KBM-7 (cell line): ENCODE data around the gene MTIF3.
"Not testable (repeated sequence)": the region's sequence is repeated elsewhere in the genome, so short reads cannot be mapped to it uniquely, and the experiment has no call there.

Experiments used
- DNase-seq: peaks from one replicate; pipeline ENCODE4 v3.0.0-alpha.2; 2015
- in situ Hi-C: fragments of 300-500 bp; cut with MboI; formaldehyde crosslinking; loops from 2 replicates; pipeline ENCODE4 v1.14.3; 2020; ENCODE audit warnings: low sequenced_read_pairs, low pct_unique_long_range_greater_than_20kb, mixed read lengths

MTIF3 gene

DNA sequence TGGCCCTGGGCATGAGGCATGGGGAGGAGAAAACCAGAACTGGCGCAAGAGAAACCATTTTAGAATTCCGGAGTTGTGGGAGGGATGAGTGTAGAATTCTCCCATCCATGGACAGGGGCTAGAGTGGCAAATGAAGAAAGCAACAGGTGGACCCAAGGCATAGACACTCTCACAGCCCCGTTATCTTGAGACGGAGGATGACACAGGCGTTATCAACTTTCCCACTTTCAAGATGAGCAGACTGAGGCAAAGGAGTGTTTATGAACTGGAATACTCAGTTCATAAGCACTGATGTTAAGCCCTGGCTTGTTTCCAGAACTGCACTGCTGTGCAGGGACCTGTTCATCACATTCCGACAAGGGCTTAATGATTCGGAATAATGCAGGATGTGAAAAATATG lies 27.0 kb downstream of the MTIF3 start:
- DNase-seq: no peak
- in situ Hi-C loops: no loop called here

- DNase-seq: no peak
- in situ Hi-C loops: no loop called here
Measured at GRCh38 chr13:27421101-27421871, 29.1 kb downstream of the MTIF3 start.

- in situ Hi-C loops: no loop called here
- no peak for DNase-seq
Measured at GRCh38 chr13:27419328-27419727, 31.0 kb downstream of the MTIF3 start.

- in situ Hi-C loops: no loop called here
- DNase-seq: no peak
Measured at GRCh38 chr13:27415116-27415515, 35.2 kb downstream of the MTIF3 start.

DNA sequence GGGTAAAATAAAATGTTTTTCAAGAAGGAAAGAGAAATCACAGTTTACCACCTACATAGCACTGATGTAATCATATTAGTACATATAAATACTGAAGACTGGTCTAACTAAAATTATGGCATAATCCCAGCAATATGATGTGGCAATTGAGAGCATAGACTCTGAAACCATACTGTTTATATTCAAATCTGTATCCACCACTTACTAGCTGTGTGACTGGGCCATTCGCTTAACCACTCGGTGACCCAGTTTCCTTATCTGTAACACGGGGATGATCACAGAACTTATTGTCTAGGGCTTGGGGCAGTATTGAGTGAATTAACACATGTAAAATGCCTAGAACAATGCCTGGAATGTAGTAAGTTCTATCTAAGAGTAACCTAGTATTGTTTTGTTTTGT lies 39.0 kb downstream of the MTIF3 start:
- in situ Hi-C loops: no loop called here
- no peak for DNase-seq

- no peak for DNase-seq
- in situ Hi-C loops: no loop called here
Measured at GRCh38 chr13:27409013-27409412, 41.4 kb downstream of the MTIF3 start.

GRCh38 chr13:27408074-27408473 lies 42.3 kb downstream of the MTIF3 start:
- in situ Hi-C loops: no loop called here
- no peak for DNase-seq

DNA sequence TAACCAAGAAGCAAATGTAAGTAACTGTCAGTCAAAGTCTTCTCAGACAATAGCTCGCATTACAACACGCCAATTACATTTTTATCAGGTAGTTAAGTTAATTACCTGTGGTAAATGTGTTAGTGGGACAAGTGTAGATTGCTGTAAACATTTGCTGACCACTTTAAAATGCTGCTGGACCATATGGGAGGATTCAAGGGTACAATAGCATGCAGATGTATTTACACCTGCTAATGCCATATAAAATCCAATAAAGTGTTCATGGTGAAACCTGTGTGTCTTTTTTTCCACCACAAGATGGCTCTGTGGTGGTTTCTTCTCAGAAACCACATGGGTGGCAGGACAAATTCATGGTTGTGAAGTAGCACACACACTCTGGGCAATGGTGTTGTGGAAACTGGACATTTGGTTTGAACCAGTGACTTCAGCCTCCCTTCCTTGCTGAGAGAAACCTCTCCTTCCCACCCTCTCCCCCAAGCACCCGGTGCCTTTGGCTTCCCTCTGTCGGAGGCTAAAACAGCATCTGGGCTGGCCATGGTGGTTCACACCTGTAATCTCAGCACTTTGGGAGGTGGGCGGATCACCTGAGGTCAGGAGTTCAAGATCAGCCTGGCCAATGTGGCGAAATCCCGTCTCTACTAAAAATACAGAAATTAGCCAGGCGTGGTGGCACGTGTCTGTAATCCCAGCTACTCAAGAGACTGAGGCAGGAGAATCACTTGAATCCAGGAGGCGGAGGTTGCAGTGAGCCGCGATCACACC lies 44.0 kb downstream of the MTIF3 start:
- DNase-seq: peak; percentile 53
- in situ Hi-C loops: no loop called here

- in situ Hi-C loops: no loop called here
- DNase-seq: no peak
Measured at GRCh38 chr13:27405546-27406134, 44.7 kb downstream of the MTIF3 start.

DNA sequence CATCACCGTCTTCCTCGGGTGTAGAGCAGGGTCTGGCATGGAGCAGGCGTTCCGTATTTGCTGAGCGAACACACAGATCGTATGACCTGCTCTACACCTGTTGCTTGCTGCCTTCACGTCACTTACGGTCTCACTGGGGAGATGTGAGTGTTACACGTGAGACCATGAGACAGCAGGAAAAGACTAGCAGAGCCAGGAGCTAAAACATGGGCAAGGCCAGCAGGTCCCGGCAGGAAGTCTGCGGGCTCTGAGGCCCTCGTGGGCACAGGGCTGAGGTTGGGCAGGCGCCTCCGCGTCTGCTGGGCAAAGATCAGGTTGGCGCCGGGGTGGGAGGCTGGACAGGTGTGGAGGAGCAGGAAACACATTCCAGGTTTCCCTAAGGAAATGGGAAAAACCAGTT lies 45.7 kb downstream of the MTIF3 start:
- in situ Hi-C loops: no loop called here
- DNase-seq: no peak

DNA sequence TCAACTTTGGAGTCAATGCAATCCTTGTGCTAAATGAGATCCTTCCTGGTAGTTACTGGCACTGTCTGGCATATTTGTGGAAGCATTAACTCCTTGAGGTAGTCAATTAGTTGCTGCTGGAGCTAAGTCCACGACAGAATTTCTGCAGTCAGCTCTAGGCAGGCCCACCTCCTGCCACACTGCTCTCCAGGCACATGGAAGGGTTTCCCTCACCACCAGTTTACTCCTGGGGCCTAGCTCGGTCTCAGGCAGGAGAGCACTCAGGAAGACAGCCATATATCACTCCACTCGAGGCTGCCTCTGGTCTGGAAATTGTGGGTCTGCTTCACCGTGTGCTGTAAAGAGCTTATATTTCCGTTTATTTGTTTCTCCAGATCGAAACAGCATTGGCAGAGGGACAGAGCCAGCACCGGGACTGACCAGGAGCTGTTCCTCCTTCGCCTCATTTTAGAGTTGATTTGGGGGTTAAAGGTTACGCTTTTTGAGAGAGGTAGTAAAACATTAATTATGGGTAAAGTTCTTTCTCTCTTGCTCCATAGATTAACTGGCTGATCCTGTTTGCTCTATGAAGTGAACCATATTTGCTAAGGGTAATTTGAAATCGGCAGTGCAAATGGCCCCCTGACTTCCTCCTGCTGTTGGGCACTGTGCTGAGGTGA lies 46.5 kb downstream of the MTIF3 start:
- no peak for DNase-seq
- in situ Hi-C loops: no loop called here

- in situ Hi-C loops: no loop called here
- no peak for DNase-seq
Measured at GRCh38 chr13:27403203-27403678, 47.1 kb downstream of the MTIF3 start.

DNA sequence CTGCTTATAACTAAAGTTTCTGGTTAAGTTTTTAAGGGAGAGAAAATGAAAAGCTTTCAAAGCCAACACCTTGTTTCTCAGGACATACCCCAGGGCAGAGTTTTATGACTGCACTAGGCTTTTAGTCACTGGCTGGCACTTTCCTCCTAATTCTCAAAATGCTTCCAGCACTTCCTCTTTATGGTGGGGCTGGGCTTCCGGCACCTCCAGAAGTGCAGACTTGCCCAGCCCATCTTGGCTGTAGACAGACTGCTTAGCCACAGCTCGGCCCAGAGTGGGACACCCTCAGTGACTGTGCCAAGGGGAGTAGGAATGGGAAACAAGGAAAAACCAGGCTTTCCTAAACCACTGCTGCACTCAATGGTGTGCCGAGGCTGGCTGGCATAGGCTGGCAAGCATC lies 49.2 kb downstream of the MTIF3 start:
- in situ Hi-C loops: no loop called here
- DNase-seq: peak; percentile 76

DNA sequence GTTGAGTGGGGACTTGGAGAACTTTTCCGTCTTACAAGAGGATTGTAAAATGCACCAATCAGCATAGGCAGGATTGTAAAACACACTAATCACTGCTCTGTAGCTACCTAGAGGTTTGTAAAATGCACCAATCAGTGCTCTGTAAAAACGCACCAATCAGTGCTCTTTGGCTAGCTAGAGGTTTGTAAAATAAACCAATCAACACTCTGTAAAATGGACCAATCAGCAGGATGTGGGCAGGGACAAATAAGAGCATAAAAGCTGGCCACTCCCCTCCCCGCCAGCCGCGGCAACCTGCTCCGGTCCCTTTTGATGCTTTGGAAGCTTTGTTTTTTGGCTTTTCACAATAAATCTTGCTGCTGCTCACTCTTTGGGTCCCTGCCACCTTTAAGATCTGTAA lies 50.0 kb downstream of the MTIF3 start:
- in situ Hi-C loops, DNase-seq: not testable (repeated sequence)

DNA sequence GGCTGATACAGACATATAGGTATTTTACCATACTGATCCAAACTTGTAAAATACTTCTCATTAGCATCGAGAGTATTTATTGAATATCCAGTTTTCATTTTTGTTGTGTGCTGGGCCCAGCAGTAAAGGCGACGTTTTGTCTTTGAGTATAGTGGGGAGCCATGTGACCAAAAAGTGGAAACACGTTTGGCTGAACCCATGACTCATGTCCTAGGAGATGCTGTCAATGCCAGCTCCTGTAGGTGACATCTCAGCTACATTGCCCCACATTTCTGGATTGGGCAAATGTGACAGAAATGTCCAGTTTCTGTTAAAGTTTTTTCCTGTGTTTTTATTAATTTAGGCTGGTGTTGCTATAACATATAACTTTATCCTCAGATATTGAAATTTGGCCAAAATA lies 52.0 kb downstream of the MTIF3 start:
- no peak for DNase-seq
- in situ Hi-C loops: loop anchor here (25.0 kb wide), 1 partner anchor 589 kb away; the partner anchor contains the start of gene URAD

- in situ Hi-C loops: loop anchor here (25.0 kb wide), 1 partner anchor 591 kb away; the partner anchor contains the start of gene URAD
- DNase-seq: no peak
Measured at GRCh38 chr13:27396252-27396846, 54.0 kb downstream of the MTIF3 start.

GRCh38 chr13:27395007-27395510 lies 55.3 kb downstream of the MTIF3 start:
- no peak for DNase-seq

DNA sequence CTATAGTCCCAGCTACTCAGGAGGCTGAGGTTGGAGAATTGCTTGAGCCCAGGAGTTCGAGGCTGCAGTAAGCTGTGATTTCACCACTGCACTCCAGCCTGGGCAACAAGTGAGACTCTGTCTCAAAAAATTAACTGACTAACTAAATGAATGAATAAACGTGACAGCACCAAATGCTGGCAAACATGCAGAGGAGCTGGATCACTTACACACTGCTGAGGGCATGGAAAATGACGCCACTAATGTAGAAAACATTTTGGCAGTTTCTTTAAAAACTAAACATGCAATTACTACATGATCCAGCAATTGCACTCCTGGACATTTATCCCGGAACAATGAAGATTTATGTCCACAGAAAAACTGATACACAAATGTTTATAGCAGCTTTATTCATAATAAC lies 57.3 kb downstream of the MTIF3 start:
- in situ Hi-C loops: loop anchor here (25.0 kb wide), 1 partner anchor 594 kb away; the partner anchor contains the start of gene URAD
- DNase-seq: no peak

More at GRCh38 chr13:27395007-27395510, 55.3 kb downstream of the MTIF3 start:
- in situ Hi-C loops: loop anchor here (25.0 kb wide), 1 partner anchor 592 kb away; the partner anchor contains the start of gene URAD

DNA sequence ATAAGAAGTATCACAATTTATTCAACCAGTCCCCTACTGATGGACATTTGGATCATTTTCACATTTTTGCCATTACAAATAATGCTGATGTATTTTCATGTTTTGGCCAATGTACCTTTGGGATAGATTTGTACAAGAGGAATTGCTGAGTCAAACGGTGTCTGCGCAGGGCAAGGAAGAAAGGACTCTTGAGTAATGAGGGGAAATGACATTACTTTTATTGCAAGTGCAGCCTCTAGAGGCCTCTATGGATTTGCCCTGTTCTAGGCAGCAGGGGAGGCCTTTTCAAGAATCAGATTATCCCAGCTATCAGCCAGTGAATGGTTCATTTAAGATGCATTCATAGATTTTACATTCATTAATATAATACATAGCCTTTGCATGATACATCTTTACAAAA lies 58.9 kb downstream of the MTIF3 start:
- in situ Hi-C loops: loop anchor here (25.0 kb wide), 1 partner anchor 596 kb away; the partner anchor contains the start of gene URAD
- no peak for DNase-seq
